ENCODE data around the gene MAN1B1.

DNA sequence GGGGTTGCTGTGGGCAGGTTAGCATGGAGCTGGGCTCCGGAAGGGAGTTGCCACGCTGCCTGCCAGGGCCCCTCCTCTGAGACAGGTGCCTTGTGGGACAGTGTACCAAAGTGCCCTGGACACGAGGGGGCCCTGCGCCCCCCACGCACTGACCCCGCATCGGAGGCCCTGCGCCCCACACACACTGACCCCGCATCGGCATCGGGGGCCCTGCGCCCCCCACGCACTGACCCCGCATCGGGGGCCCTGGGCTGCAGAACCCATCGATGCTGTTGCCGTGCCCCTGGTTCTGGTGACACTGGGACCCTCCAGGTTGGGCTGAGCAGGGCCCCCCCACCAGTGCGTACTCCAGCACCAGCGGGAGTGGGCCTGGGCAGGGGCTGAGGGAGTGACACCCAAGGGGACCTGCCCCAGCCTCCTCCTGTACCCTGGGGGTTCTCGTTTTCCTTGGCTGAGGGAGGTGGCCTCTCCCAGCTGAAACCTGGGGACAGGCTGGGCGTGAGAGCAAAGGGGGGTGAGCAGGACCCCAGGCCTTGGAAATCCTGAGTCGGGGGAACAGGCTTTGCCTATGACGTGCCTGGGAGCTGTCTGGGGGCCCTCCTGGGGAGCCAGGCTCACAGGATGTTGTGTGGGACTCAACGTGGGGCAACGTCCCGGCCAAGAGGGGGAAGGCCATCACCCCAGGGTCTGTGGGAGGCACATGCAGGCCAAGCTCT, 23.3 kb upstream of the MAN1B1 start:
- TF ChIP-seq CTCF (IDR thresholded peaks at IDR 0.05) (no peak), EP300 (IDR thresholded peaks at IDR 0.05) (no peak), POLR2A (IDR thresholded peaks at IDR 0.05) (no peak)

Measured in sigmoid colon (tissue), 4 donors.